GM12878 (cell line): ENCODE results near the gene DRICH1. TPM values are rescaled to one million over a fixed set of nuclear protein-coding genes. Genes with fewer than 3 reads are reported as not detected.

Experiments
- ATAC-seq: fragments of 200-7000 bp; cut with Tn5 transposase; 3 replicates; pipeline ENCODE4 v1.9.1; 2020; ENCODE audit warnings: mild to moderate bottlenecking, moderate library complexity
- BruUV-seq: library from RNA; stranded (reverse); fragments of 400-500 nt; replicated peaks from 2 replicates; lab custom pipeline; 2021; lab: Mats Ljungman, UMichigan
- CTCF ChIA-PET: fragments of 300-600 bp; sonication (Branson Sonifier 250); formaldehyde crosslinking; extraction: SDS; loops from one replicate; lab custom pipeline; 2021; ENCODE audit warnings: inconsistent platforms; lab: Yijun Ruan, JAX
- POLR2A ChIA-PET: fragments of 350-600 bp; formaldehyde crosslinking; extraction: SDS; loops from one replicate; lab custom pipeline; 2021; ENCODE audit warnings: inconsistent platforms; lab: Charles Lee
- RAD21 ChIA-PET: fragments of 300-600 bp; sonication (Branson Sonifier 250); formaldehyde crosslinking; loops from one replicate; lab custom pipeline; 2023; ENCODE audit warnings: antibody characterized with exemption; ENCODE audit not compliant: unreplicated experiment; lab: Charles Lee
- SMC1A ChIA-PET: fragments of 300-600 bp; sonication (Branson Sonifier 250); formaldehyde crosslinking; loops from one replicate; lab custom pipeline; 2023; ENCODE audit not compliant: unreplicated experiment, uncharacterized antibody; lab: Charles Lee
- DNase-seq: peaks from one replicate; pipeline ENCODE4 v3.0.0-alpha.2; 2011; ENCODE audit warnings: low read depth, low spot score
- FAIRE-seq: peaks from 3 replicates; lab custom pipeline; 2011; peaks lifted over from hg19 to GRCh38; lab: Jason Lieb, UNC
- H2AFZ ChIP-seq: 2 replicates; pipeline ENCODE4 v1.6.0; 2011; ENCODE audit warnings: low read depth, low read length, control low read depth; ENCODE audit not compliant: control insufficient read depth
- H3K27ac ChIP-seq: 2 replicates; pipeline ENCODE4 v1.5.1; 2011; ENCODE audit warnings: control low read depth; ENCODE audit not compliant: control insufficient read depth, insufficient read depth
- H3K27me3 ChIP-seq, 2 experiments: replicated peaks in 1 of 2; 2 replicates each; pipeline versions ENCODE4 v1.6.0 to v1.6.1; 2011; ENCODE audit warnings: low read length in 1 of 2; ENCODE audit not compliant: control insufficient read depth in 2 of 2, insufficient read depth in 2 of 2
- H3K36me3 ChIP-seq, 2 experiments: 2 replicates each; pipeline ENCODE4 v1.5.1; 2011; ENCODE audit warnings: low read length in 1 of 2; ENCODE audit not compliant: control insufficient read depth in 2 of 2, insufficient read depth in 2 of 2
- H3K4me1 ChIP-seq: 2 replicates; pipeline ENCODE4 v1.6.1; 2011; ENCODE audit warnings: mild to moderate bottlenecking, low read length, moderate library complexity, mixed read lengths; ENCODE audit not compliant: control insufficient read depth, insufficient read depth
- H3K4me2 ChIP-seq: 2 replicates; pipeline ENCODE4 v1.6.0; 2011; ENCODE audit warnings: control low read depth; ENCODE audit not compliant: control insufficient read depth, insufficient read depth
- H3K4me3 ChIP-seq: fragments of 200-600 bp; sonication (generic); 2 replicates; pipeline ENCODE4 v1.5.1; 2016
- H3K79me2 ChIP-seq: 2 replicates; pipeline ENCODE4 v1.6.0; 2011; ENCODE audit warnings: low read length; ENCODE audit not compliant: control insufficient read depth, insufficient read depth
- H3K9ac ChIP-seq: 2 replicates; pipeline ENCODE4 v1.8.0; 2011; ENCODE audit warnings: low read length, control low read depth, mixed read lengths; ENCODE audit not compliant: control insufficient read depth, insufficient read depth
- H3K9me3 ChIP-seq: replicated peaks from 3 replicates; pipeline ENCODE4 v1.5.1; 2011; ENCODE audit warnings: mild to moderate bottlenecking, low read length; ENCODE audit not compliant: control insufficient read depth, insufficient read depth
- H4K20me1 ChIP-seq: 2 replicates; pipeline ENCODE4 v1.6.0; 2011; ENCODE audit not compliant: control insufficient read depth, insufficient read depth
- ATF3 ChIP-seq: IDR thresholded peaks from 2 replicates; pipeline ENCODE4 v1.6.1; 2011; ENCODE audit warnings: low read depth, mild to moderate bottlenecking, low read length, moderate library complexity, borderline replicate concordance; ENCODE audit errors: extremely low read depth
- CHD4 ChIP-seq: fragments of 200-600 bp; sonication (generic); IDR thresholded peaks from 2 replicates; pipeline ENCODE4 v1.6.1; 2016; ENCODE audit warnings: mild to moderate bottlenecking
- ETV6 ChIP-seq, 2 experiments: fragments of 450-650 bp in 1 of 2; IDR thresholded peaks in 1 of 2; conservative IDR thresholded peaks in 1 of 2; 2 replicates each; pipeline ENCODE4 v1.6.1; 2014; ENCODE audit warnings: antibody characterized with exemption in 1 of 2, borderline replicate concordance in 1 of 2, low read depth in 1 of 2, mild to moderate bottlenecking in 1 of 2, moderate library complexity in 1 of 2
- GATAD2B ChIP-seq: fragments of 450-650 bp; conservative IDR thresholded peaks from 2 replicates; pipeline ENCODE4 v1.6.1; 2017; ENCODE audit warnings: low read depth, mild to moderate bottlenecking, moderate library complexity
- HDAC6 ChIP-seq: fragments of 200-600 bp; sonication (generic); IDR thresholded peaks from one replicate; pipeline ENCODE4 v1.8.0; 2017; ENCODE audit warnings: antibody characterized with exemption; ENCODE audit not compliant: unreplicated experiment
- IKZF2 ChIP-seq, 2 experiments: fragments of 450-650 bp; IDR thresholded peaks; 2 replicates each; pipeline ENCODE4 v1.6.1; 2017; ENCODE audit warnings: mild to moderate bottlenecking in 2 of 2, moderate library complexity in 2 of 2
- IRF4 ChIP-seq: IDR thresholded peaks from 2 replicates; pipeline ENCODE4 v1.6.1; 2011; ENCODE audit warnings: low read depth, low read length
- MXI1 ChIP-seq: fragments of 150-350 bp; IDR thresholded peaks from 2 replicates; pipeline ENCODE4 v1.6.1; 2011; ENCODE audit warnings: low read depth, mild to moderate bottlenecking, inconsistent platforms, low read length, improper control_type of control experiment
- NFIC ChIP-seq: IDR thresholded peaks from 2 replicates; pipeline ENCODE4 v1.6.1; 2012; ENCODE audit warnings: low read depth, mild to moderate bottlenecking, inconsistent platforms, low read length, moderate library complexity
- NRF1 ChIP-seq: conservative IDR thresholded peaks from 2 replicates; pipeline ENCODE4 v1.6.1; 2011; ENCODE audit warnings: mild to moderate bottlenecking, low read depth, low read length, improper control_type of control experiment
- PAX8 ChIP-seq: fragments of 450-650 bp; IDR thresholded peaks from 2 replicates; pipeline ENCODE4 v1.6.1; 2017; ENCODE audit warnings: mild to moderate bottlenecking, moderate library complexity
- POLR2AphosphoS2 ChIP-seq: IDR thresholded peaks from 2 replicates; pipeline ENCODE4 v1.6.1; 2011; ENCODE audit warnings: low read depth, mild to moderate bottlenecking, low read length, improper control_type of control experiment, moderate library complexity
- SIN3A ChIP-seq: IDR thresholded peaks from 2 replicates; pipeline ENCODE4 v1.6.1; 2012; ENCODE audit warnings: low read depth, low read length, improper control_type of control experiment
- SMAD5 ChIP-seq: IDR thresholded peaks from 2 replicates; pipeline ENCODE4 v1.6.1; 2016; ENCODE audit warnings: antibody characterized with exemption, low read depth
- SPI1 ChIP-seq: IDR thresholded peaks from 2 replicates; pipeline ENCODE4 v1.6.1; 2011; ENCODE audit warnings: low read depth, mild to moderate bottlenecking, low read length, moderate library complexity, borderline replicate concordance; ENCODE audit not compliant: insufficient read depth
- TAF1 ChIP-seq: IDR thresholded peaks from 2 replicates; pipeline ENCODE4 v1.6.1; 2011; ENCODE audit warnings: mild to moderate bottlenecking, low read depth, low read length, borderline replicate concordance
- TCF3 ChIP-seq: IDR thresholded peaks from 2 replicates; pipeline ENCODE4 v1.6.1; 2012; ENCODE audit warnings: low read depth, mild to moderate bottlenecking, low read length, borderline replicate concordance; ENCODE audit not compliant: insufficient read depth
- ZNF207 ChIP-seq: fragments of 450-650 bp; IDR thresholded peaks from 2 replicates; pipeline ENCODE4 v1.6.1; 2014; ENCODE audit warnings: antibody characterized with exemption, mild to moderate bottlenecking, borderline replicate concordance
- ZNF622 ChIP-seq: fragments of 450-650 bp; IDR thresholded peaks from 2 replicates; pipeline ENCODE4 v1.6.1; 2017; ENCODE audit warnings: mild to moderate bottlenecking, inconsistent platforms
- WGBS: methylation state at CpG from one replicate; pipeline ENCODE4 v1.1.6; 2016; ENCODE audit warnings: low lambda C conversion rate; ENCODE audit not compliant: insufficient replicate concordance, insufficient coverage; ENCODE audit errors: missing lambda C conversion rate; 5-methylcytosine and 5-hydroxymethylcytosine counted together
- in situ Hi-C: fragments of 300-500 bp; cut with MboI; formaldehyde crosslinking; loops from 9 replicates; pipeline ENCODE4 v1.14.3; 2018; ENCODE audit warnings: mixed read lengths
- intact Hi-C: fragments of 100-400 bp; cut with micrococcal nuclease; formaldehyde crosslinking; loops from one replicate; pipeline ENCODE4 v1.14.2; 2022; ENCODE audit not compliant: unreplicated experiment
- polyA plus RNA-seq, 11 experiments: library from polyadenylated mRNA; depleted of rRNA in 4 of 11; unstranded in 6 of 11; stranded (reverse) in 5 of 11; fragments of >200 nt; fragmentation: Nextera tagmentation in 4 of 11; fragmentation: Illumina TruSeq in 1 of 11; extraction: Ambion mirVana in 4 of 11; extraction: Trizol in 1 of 11; gene quantifications; 1 replicate in 1 of 11; 2 replicates in 10 of 11; pipeline versions ENCODE4 v1.2.1 to v1.2.3, GENCODE V29; 2011 to 2016; ENCODE audit warnings: inconsistent platforms in 2 of 11, missing spikeins in 2 of 11, low read depth in 1 of 11
- total RNA-seq, 4 experiments: library from RNA; depleted of rRNA in 3 of 4; stranded (reverse); fragments of >200 nt in 3 of 4; fragmentation: Illumina TruSeq in 1 of 4; extraction: Trizol in 1 of 4; gene quantifications; 2 replicates each; pipeline versions ENCODE4 v1.2.1 to v1.2.3, GENCODE V29; 2013 to 2021

The DRICH1 gene
- total and polyA plus RNA-seq, 10 of the 15 experiments (the other 5 are each of a cell fraction or from before 2014, with no cell fraction given) = not detected

GRCh38 chr22:23626286-23626975 lies 5.7 kb downstream of the DRICH1 start:
- Histone ChIP-seq H3K27ac (no peak overlapping the region), H3K27me3 (no peaks in the 10 kb centered on the region; a peak in 1 of 4 replicates), H3K4me2 (no peak overlapping the region), H3K9me3 (no peaks in the 10 kb centered on the region), H3K79me2 (no peaks in the 10 kb centered on the region), H3K4me3 (no peak overlapping the region), H2AFZ (no peak overlapping the region), H3K4me1 (no peaks in the 10 kb centered on the region), H4K20me1 (no peaks in the 10 kb centered on the region), H3K9ac (no peak overlapping the region), H3K36me3 (no peaks in the 10 kb centered on the region)
- in situ Hi-C loops (loop anchor here (5.0 kb wide), 1 partner anchor 221 kb away; no protein-coding TSS in a partner anchor), intact Hi-C loops (loop anchor here (5.0 kb wide), 1 partner anchor 221 kb away; no protein-coding TSS in a partner anchor)
- ChIA-PET POLR2A (no interaction called here), SMC1A (no interaction called here), RAD21 (no interaction called here), CTCF (no interaction called here)
- TF ChIP-seq ZNF207 (no peak), SPI1 (peak; percentile 22; the same call in 1 of the 2 replicates), NFIC (no peak), SIN3A (no peak)
- 38% methylated on average over 2 of the region's 2 CpGs for WGBS
- FAIRE-seq (no peak), DNase-seq (no peak), ATAC-seq (no peak; the same call in 2 of the 3 replicates)
- no TSS peak for BruUV-seq

GRCh38 chr22:23622634-23623033 lies 9.5 kb downstream of the DRICH1 start:
- no peaks in the 10 kb centered on the region for H3K4me1 ChIP-seq
- intact Hi-C loops (no loop called here), in situ Hi-C loops (no loop called here)
- H4K20me1 ChIP-seq = no peaks in the 10 kb centered on the region
- H3K9me3 ChIP-seq = no peaks in the 10 kb centered on the region
- no peak overlapping the region for H3K4me3 ChIP-seq
- H2AFZ ChIP-seq = no peak overlapping the region
- H3K9ac ChIP-seq = no peak overlapping the region
- RAD21 ChIA-PET = no interaction called here
- POLR2A ChIA-PET = no interaction called here
- CTCF ChIA-PET = interaction anchor here (1.2 kb wide), 1 partner anchor 10 kb away, joined by 3 read pairs; the partner anchor contains the start of gene DRICH1
- SMC1A ChIA-PET = interaction anchor here (1.0 kb wide), 1 partner anchor 19 kb away, joined by 3 read pairs; no protein-coding TSS in a partner anchor
- FAIRE-seq (no peak), DNase-seq (no peak), ATAC-seq (no peak)
- no peak overlapping the region for H3K4me2 ChIP-seq
- WGBS = 23% methylated on average over 2 of the region's 2 CpGs
- H3K27ac ChIP-seq = no peak overlapping the region
- no TSS peak for BruUV-seq
- no peaks in the 10 kb centered on the region; a peak in 1 of 4 replicates for H3K27me3 ChIP-seq
- H3K79me2 ChIP-seq = no peaks in the 10 kb centered on the region
- no peaks in the 10 kb centered on the region for H3K36me3 ChIP-seq
- TF ChIP-seq TCF3 (no peak), PAX8 (no peak), ATF3 (no peak), IKZF2 (IDR thresholded peaks at IDR 0.05) (no peak), ETV6 (conservative IDR thresholded peaks at IDR 0.05 in 1 of 2, IDR thresholded peaks at IDR 0.05 in 1 of 2; ENCODE audit: borderline replicate concordance in 1 of 2, low read depth in 1 of 2) (no peak), ZNF622 (no peak), SMAD5 (no peak), IRF4 (no peak), HDAC6 (no peak), CHD4 (no peak), NRF1 (no peak), GATAD2B (no peak), TAF1 (no peak), POLR2AphosphoS2 (no peak), MXI1 (no peak)
